DND-41 (cell line): Measurements from ENCODE around the gene UCHL1.

Experiments
- ATAC-seq: fragments of 200-7000 bp; cut with Tn5 transposase; 3 replicates; pipeline ENCODE4 v1.9.1; 2021; ENCODE audit warnings: low read depth; ENCODE audit not compliant: insufficient read depth
- DNase-seq: peaks from one replicate; pipeline ENCODE4 v3.0.0-alpha.2; 2020
- H2AFZ ChIP-seq: 2 replicates; pipeline ENCODE4 v1.6.0; 2012; ENCODE audit warnings: low read depth, low read length
- H3K27ac ChIP-seq: 2 replicates; pipeline ENCODE4 v1.5.1; 2012; ENCODE audit warnings: low read length, inconsistent platforms
- H3K27me3 ChIP-seq: fragments of 200-600 bp; sonication (generic); 2 replicates; pipeline ENCODE4 v1.6.0; 2012; ENCODE audit warnings: low read length, mild to moderate bottlenecking, inconsistent platforms; ENCODE audit not compliant: insufficient read depth, poor library complexity
- H3K36me3 ChIP-seq: 2 replicates; pipeline ENCODE4 v1.5.1; 2012; ENCODE audit warnings: low read length, inconsistent platforms; ENCODE audit not compliant: insufficient read depth
- H3K4me1 ChIP-seq: 2 replicates; pipeline ENCODE4 v1.5.1; 2012; ENCODE audit warnings: mild to moderate bottlenecking, low read length; ENCODE audit not compliant: insufficient read depth
- H3K4me2 ChIP-seq: 2 replicates; pipeline ENCODE4 v1.6.0; 2012; ENCODE audit warnings: mild to moderate bottlenecking, moderate library complexity, low read length, inconsistent platforms; ENCODE audit not compliant: insufficient read depth
- H3K4me3 ChIP-seq, 2 experiments: fragments of 200-600 bp in 1 of 2; shearing (Covaris generic) in 1 of 2; 2 replicates each; pipeline ENCODE4 v1.5.1; 2012 to 2016; ENCODE audit warnings: inconsistent platforms in 2 of 2, low read length in 2 of 2, mild to moderate bottlenecking in 2 of 2, low read depth in 1 of 2, moderate library complexity in 1 of 2
- H3K79me2 ChIP-seq: 2 replicates; pipeline ENCODE4 v1.6.0; 2012; ENCODE audit warnings: low read length, inconsistent platforms; ENCODE audit not compliant: insufficient read depth
- H3K9ac ChIP-seq: 2 replicates; pipeline ENCODE4 v1.6.0; 2012; ENCODE audit warnings: low read depth, mild to moderate bottlenecking, inconsistent platforms, low read length, moderate library complexity
- H3K9me3 ChIP-seq: 2 replicates; pipeline ENCODE4 v1.5.1; 2012; ENCODE audit warnings: low read length, moderate library complexity, mild to moderate bottlenecking, inconsistent platforms; ENCODE audit not compliant: insufficient read depth, severe bottlenecking
- H4K20me1 ChIP-seq: 2 replicates; pipeline ENCODE4 v1.6.0; 2012; ENCODE audit warnings: low read length; ENCODE audit not compliant: insufficient read depth
- EZH2 ChIP-seq: IDR thresholded peaks from 3 replicates; pipeline ENCODE4 v1.6.1; 2012; ENCODE audit warnings: borderline replicate concordance, low read depth, mild to moderate bottlenecking, moderate library complexity, low read length, inconsistent platforms; ENCODE audit not compliant: severe bottlenecking
- TF ChIP-seq, protein P1 (sequence below): IDR thresholded peaks from 2 replicates; pipeline ENCODE4 v1.5.1; 2012; ENCODE audit warnings: borderline replicate concordance, low read length, moderate library complexity, mild to moderate bottlenecking; ENCODE audit not compliant: poor library complexity, severe bottlenecking; ENCODE audit errors: extremely low read depth

Gene UCHL1

DNA sequence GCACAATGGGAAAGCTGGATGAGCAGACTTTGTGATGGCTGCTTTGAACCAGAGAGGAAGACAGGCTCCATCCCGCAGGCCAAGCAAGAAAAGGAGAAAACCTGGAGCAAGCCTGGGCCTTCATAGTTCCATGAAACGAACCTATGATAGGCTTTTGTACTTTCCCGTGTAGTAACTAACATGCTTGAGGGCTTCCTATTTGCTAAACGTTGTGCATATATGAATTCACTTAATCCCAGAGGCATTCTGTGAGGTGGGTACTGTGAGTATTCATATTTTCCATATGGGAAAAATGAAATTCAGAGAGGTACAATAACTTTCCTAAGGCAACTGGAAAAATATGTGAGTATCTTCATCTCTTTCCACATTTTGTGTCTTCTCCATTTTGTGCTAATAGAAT, 28.8 kb upstream of the UCHL1 start:
- Histone ChIP-seq H3K4me2 (no peak overlapping the region), H3K27ac (no peak overlapping the region), H3K27me3 (no peaks in the 10 kb centered on the region), H3K9ac (no peak overlapping the region), H3K4me1 (no peaks in the 10 kb centered on the region), H3K36me3 (no peaks in the 10 kb centered on the region), H3K9me3 (no peaks in the 10 kb centered on the region), H2AFZ (no peak overlapping the region), H4K20me1 (no peaks in the 10 kb centered on the region), H3K4me3 (no peak overlapping the region), H3K79me2 (no peaks in the 10 kb centered on the region)
- DNase-seq (no peak), ATAC-seq (no peak)
- TF ChIP-seq EZH2 = no peak
- TF ChIP-seq, protein P1, sequence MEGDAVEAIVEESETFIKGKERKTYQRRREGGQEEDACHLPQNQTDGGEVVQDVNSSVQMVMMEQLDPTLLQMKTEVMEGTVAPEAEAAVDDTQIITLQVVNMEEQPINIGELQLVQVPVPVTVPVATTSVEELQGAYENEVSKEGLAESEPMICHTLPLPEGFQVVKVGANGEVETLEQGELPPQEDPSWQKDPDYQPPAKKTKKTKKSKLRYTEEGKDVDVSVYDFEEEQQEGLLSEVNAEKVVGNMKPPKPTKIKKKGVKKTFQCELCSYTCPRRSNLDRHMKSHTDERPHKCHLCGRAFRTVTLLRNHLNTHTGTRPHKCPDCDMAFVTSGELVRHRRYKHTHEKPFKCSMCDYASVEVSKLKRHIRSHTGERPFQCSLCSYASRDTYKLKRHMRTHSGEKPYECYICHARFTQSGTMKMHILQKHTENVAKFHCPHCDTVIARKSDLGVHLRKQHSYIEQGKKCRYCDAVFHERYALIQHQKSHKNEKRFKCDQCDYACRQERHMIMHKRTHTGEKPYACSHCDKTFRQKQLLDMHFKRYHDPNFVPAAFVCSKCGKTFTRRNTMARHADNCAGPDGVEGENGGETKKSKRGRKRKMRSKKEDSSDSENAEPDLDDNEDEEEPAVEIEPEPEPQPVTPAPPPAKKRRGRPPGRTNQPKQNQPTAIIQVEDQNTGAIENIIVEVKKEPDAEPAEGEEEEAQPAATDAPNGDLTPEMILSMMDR = no peak

DNA sequence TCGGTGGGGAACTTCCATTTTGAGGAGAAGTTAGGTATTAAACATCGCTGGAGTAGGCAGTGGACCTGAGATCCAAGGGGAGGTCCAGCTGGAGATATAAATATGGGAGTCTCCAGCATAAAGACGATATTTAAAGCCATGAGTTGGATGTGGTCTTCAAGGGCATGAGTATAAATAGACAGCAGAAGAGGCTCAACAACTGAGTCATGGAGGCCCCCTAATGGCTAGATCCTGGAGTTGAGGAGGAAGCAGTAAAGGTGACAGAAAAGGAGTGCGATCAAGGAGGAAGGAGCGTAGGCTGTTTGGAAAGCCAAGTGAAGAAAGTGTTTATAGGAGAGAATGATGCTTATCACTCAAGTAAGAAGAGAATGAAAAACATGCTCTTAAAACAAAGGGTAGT, 24.3 kb upstream of the UCHL1 start:
- DNase-seq (no peak), ATAC-seq (no peak)
- no peak overlapping the region for H3K4me3 ChIP-seq
- H2AFZ ChIP-seq = no peak overlapping the region
- H3K36me3 ChIP-seq = no peaks in the 10 kb centered on the region
- H3K79me2 ChIP-seq = no peaks in the 10 kb centered on the region
- H3K27ac ChIP-seq = no peak overlapping the region
- H3K4me1 ChIP-seq = no peaks in the 10 kb centered on the region
- TF ChIP-seq, protein P1 = peak; percentile 18
- TF ChIP-seq EZH2 = no peak
- no peak overlapping the region for H3K4me2 ChIP-seq
- no peaks in the 10 kb centered on the region for H3K9me3 ChIP-seq
- no peaks in the 10 kb centered on the region for H4K20me1 ChIP-seq
- H3K9ac ChIP-seq = no peak overlapping the region
- no peaks in the 10 kb centered on the region for H3K27me3 ChIP-seq

DNA sequence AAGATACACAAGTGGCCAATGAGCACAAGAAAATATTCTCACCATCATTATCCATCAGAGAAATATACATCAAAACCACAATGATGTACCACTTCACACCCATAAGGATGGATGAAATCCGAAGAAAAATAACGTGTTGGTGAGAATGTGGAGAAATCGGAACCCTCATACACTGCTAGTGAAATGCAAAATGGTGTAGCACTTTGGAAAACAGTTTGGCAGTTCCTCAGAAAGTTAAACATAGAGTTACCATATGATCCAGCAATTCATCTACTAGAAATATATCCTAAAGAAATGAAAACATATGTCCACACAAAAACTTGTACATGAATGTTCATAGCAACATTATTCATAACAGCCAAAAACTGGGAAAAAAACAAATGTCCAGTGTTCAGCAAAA, 23.9 kb upstream of the UCHL1 start:
- Histone ChIP-seq H3K27ac (no peak overlapping the region), H3K9me3 (no peaks in the 10 kb centered on the region), H4K20me1 (no peaks in the 10 kb centered on the region), H3K4me2 (no peak overlapping the region), H3K4me1 (no peaks in the 10 kb centered on the region), H3K27me3 (no peaks in the 10 kb centered on the region), H3K4me3 (no peak overlapping the region), H2AFZ (no peak overlapping the region), H3K36me3 (no peaks in the 10 kb centered on the region), H3K79me2 (no peaks in the 10 kb centered on the region), H3K9ac (no peak overlapping the region)
- TF ChIP-seq, protein P1 = no peak
- no peak for TF ChIP-seq EZH2
- ATAC-seq = no peak
- DNase-seq = no peak

DNA sequence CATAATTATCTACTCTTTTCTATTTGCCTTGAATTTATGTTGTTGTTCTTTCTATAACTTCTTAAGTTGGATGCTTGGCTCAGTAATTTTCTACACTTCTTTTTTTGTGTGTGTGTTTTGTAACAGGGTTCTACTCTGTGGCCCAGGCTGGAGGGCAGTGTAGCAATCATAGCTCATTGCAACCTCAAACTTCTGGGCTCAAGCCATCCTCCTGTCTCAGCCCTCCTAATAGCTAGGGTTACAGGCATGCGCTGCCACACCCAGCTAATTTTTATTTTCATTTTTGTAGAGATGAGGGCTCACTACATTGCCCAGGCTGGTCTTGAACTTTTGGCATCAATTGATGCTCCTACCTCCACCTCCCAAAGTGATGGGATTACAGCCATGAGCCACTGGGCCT, 20.7 kb upstream of the UCHL1 start:
- no peaks in the 10 kb centered on the region for H3K79me2 ChIP-seq
- H4K20me1 ChIP-seq = no peaks in the 10 kb centered on the region
- no peaks in the 10 kb centered on the region for H3K9me3 ChIP-seq
- H3K4me3 ChIP-seq = no peak overlapping the region
- H3K27ac ChIP-seq = no peak overlapping the region
- no peak overlapping the region for H3K9ac ChIP-seq
- DNase-seq (no peak), ATAC-seq (no peak)
- no peaks in the 10 kb centered on the region for H3K4me1 ChIP-seq
- H3K36me3 ChIP-seq = no peaks in the 10 kb centered on the region
- TF ChIP-seq EZH2 = no peak
- TF ChIP-seq, protein P1 = no peak
- H3K27me3 ChIP-seq = no peaks in the 10 kb centered on the region
- H2AFZ ChIP-seq = no peak overlapping the region
- H3K4me2 ChIP-seq = no peak overlapping the region
